ENCODE measurements around the gene GM2A. TPM values are rescaled to one million over a fixed set of nuclear protein-coding genes. Genes with fewer than 3 reads are reported as not detected.
"Not testable (repeated sequence)": the region's sequence is repeated elsewhere in the genome, so short reads cannot be mapped to it uniquely, and the experiment has no call there.

Gene GM2A
- total and polyA plus RNA-seq, 12 donors: 15.5 to 81.3 (median 53.9) TPM

DNA sequence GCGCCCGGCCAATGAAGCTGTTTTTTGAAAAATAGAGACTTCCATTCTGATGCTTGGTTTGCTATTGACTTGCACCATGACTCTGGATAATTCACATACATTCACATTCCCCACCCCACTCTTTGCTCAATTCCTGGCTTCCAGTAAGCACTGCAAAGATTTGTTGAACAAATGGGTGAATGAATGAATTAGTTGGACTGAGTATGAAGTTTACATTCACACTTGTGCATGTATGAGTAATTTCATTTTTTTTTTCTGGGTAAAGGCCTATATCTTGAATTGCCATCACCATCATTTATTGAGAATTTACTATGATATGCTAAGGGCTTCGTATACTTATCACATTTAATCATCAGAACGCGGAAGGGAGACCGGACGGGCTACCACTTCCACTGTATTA lies 15.3 kb upstream of the GM2A start:
- intact Hi-C loops (cut with DNase I): loop anchor here in 1 of 2 donors (10.0 kb wide), 2 partner anchors 63 to 113 kb away; no protein-coding TSS in a partner anchor
- TF ChIP-seq, protein P1, sequence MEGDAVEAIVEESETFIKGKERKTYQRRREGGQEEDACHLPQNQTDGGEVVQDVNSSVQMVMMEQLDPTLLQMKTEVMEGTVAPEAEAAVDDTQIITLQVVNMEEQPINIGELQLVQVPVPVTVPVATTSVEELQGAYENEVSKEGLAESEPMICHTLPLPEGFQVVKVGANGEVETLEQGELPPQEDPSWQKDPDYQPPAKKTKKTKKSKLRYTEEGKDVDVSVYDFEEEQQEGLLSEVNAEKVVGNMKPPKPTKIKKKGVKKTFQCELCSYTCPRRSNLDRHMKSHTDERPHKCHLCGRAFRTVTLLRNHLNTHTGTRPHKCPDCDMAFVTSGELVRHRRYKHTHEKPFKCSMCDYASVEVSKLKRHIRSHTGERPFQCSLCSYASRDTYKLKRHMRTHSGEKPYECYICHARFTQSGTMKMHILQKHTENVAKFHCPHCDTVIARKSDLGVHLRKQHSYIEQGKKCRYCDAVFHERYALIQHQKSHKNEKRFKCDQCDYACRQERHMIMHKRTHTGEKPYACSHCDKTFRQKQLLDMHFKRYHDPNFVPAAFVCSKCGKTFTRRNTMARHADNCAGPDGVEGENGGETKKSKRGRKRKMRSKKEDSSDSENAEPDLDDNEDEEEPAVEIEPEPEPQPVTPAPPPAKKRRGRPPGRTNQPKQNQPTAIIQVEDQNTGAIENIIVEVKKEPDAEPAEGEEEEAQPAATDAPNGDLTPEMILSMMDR (IDR thresholded peaks at IDR 0.05): no peak
- no peak for TF ChIP-seq POLR2A (IDR thresholded peaks at IDR 0.05)
- Histone ChIP-seq H3K4me1 (replicated peaks in 1 of 2) (peaks cover 20 to 23% of the 10 kb centered on the region in 2 donors), H3K27ac (no peak overlapping the region), H3K27me3 (no peaks in the 10 kb centered on the region), H3K9me3 (replicated peaks in 1 of 3) (no peaks in the 10 kb centered on the region), H3K36me3 (replicated peaks in 1 of 2) (no peaks in the 10 kb centered on the region), H3K4me3 (no peak overlapping the region)
- 90 to 95% (median 92%) methylated on average over 7 of the region's 7 CpGs for WGBS, 4 donors
- DNase-seq: no peak

DNA sequence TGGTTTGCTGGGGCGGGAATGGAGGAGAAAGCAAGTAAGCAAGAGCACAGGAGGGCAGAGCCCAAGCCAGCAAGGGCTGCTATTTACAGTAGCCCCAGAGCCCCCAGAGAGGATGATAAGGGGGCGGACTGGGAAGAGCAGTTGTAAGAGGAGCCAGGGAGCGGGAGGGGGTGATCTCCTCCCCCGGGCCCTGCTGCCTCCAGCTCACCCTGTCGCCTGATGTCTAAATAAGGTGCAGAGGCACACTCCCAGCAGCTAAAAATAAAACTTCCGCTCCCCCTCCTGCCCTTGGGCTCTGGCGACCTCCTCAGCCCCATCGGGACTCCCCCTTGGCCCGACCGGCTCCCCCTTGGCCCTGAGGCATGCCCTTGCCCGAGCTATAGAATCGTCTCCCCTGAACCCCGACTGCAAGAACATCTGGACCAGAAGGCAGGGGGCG lies 14.7 kb upstream of the GM2A start:
- peak overlapping the region in 1 of 4 donors; percentile 33 for H3K4me3 ChIP-seq
- DNase-seq: no peak
- H3K36me3 ChIP-seq (replicated peaks in 1 of 2): no peaks in the 10 kb centered on the region
- intact Hi-C loops (cut with DNase I): loop anchor here in 1 of 2 donors (10.0 kb wide), 2 partner anchors 64 to 114 kb away; no protein-coding TSS in a partner anchor
- peaks cover 20 to 23% of the 10 kb centered on the region in 2 donors for H3K4me1 ChIP-seq (replicated peaks in 1 of 2)
- no peaks in the 10 kb centered on the region for H3K27me3 ChIP-seq
- H3K27ac ChIP-seq: peak overlapping the region in 1 of 5 donors; percentile 47
- TF ChIP-seq, protein P1 (IDR thresholded peaks at IDR 0.05): no peak
- no peak for TF ChIP-seq POLR2A (IDR thresholded peaks at IDR 0.05)
- H3K9me3 ChIP-seq (replicated peaks in 1 of 3): no peaks in the 10 kb centered on the region
- 42 to 64% (median 56%) methylated on average over 13 to 14 of the region's 14 CpGs for WGBS, 4 donors

DNA sequence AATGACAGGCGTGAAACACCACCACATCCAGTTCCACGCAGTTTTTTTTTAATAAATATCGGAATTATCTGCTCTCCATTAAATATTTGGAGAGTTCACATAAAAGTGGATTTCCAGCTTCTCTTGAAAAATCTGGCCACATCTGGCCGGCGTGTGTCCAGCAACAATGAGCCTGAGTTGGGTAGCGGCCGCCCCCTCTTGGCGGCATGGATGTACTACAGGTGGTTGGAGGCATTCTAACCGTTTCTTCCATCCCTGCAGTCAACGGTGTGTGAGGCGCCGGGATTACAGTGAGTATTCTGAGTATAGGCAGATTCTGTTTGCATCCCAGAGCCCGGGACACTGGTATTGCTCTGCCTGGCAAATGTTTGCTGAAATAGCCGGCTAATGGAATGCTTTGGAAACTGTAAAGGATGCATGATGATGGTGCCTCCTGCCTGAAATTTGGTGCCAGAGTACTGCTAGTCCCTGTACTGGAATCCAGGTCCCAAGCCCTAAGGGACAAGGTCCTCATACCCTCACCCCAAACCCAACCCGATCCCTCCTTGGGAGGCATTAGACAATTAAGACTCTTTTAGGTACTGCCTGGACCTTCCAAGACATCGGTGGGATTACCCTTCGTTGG lies 13.6 kb upstream of the GM2A start:
- intact Hi-C loops (cut with DNase I): loop anchor here in 1 of 2 donors (10.0 kb wide), 2 partner anchors 65 to 115 kb away; no protein-coding TSS in a partner anchor
- no peak for TF ChIP-seq POLR2A (IDR thresholded peaks at IDR 0.05)
- TF ChIP-seq, protein P1 (IDR thresholded peaks at IDR 0.05): peak; percentile 65 to 94 (median 68)
- WGBS, 4 donors: 16 to 65% (median 19%) methylated on average over 17 of the region's 17 CpGs
- Histone ChIP-seq H3K27ac (no peak overlapping the region), H3K36me3 (replicated peaks in 1 of 2) (no peaks in the 10 kb centered on the region), H3K4me1 (replicated peaks in 1 of 2) (peaks cover 11 to 13% of the 10 kb centered on the region in 2 donors), H3K9me3 (replicated peaks in 1 of 3) (no peaks in the 10 kb centered on the region), H3K4me3 (peak overlapping the region in 1 of 4 donors; percentile 33), H3K27me3 (no peaks in the 10 kb centered on the region)
- peak; percentile 58 to 89 (median 79) for DNase-seq

DNA sequence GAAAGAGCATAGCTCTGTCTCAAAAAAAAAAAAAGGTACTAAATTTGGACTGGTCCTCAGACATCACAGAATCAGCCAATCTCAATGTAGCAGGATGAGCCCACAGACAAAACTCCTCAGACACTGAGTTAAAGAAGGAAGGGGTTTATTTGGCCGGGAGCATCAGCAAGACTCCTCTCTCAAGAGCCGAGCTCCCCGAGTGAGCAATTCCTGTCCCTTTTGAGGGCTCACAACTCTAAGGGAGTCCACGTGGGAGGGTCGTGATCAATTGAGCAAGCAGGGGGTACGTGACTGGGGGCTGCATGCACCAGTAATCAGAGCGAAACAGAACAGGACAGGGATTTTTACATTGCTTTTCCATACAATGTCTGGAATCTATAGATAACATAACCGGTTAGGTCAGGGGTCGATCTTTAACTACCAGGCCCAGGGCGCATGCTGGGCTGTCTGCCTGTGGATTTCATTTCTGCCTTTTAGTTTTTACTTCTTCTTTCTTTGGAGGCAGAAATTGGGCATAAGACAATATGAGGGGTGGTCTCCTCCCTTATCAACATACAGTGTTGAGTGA lies 12.6 kb upstream of the GM2A start:
- H3K27me3 ChIP-seq; H3K4me3 ChIP-seq; H3K36me3 ChIP-seq (replicated peaks in 1 of 2); DNase-seq; H3K27ac ChIP-seq; H3K9me3 ChIP-seq (replicated peaks in 1 of 3); H3K4me1 ChIP-seq (replicated peaks in 1 of 2): not testable (repeated sequence)
- intact Hi-C loops (cut with DNase I): loop anchor here in 1 of 2 donors (5.0 kb wide), 1 partner anchor 63 kb away; no protein-coding TSS in a partner anchor
- WGBS, 4 donors: 79 to 96% (median 87%) methylated on average over 10 of the region's 10 CpGs
